Right cardiac atrium (tissue), 5 donors: ENCODE results near the gene TIAM2. TPM values are rescaled to one million over a fixed set of nuclear protein-coding genes. Genes with fewer than 3 reads are reported as not detected.

Experiments
- ATAC-seq, 2 donors: fragments of 200-7000 bp; cut with Tn5 transposase; one replicate each; pipeline versions ENCODE4 v1.8.0 to v1.9.1; 2020; ENCODE audit warnings: moderate library complexity in 2 of 2, mild to moderate bottlenecking in 1 of 2
- DNase-seq, 3 donors: peaks; one replicate each; pipeline ENCODE4 v3.0.0-alpha.2; 2020
- H3K27ac ChIP-seq: one replicate; pipeline ENCODE4 v1.5.1; 2013; ENCODE audit warnings: mild to moderate bottlenecking, low read length, control low read depth, moderate library complexity
- H3K27me3 ChIP-seq: one replicate; pipeline ENCODE4 v1.6.1; 2013; ENCODE audit not compliant: control insufficient read depth, insufficient read depth
- H3K4me1 ChIP-seq: one replicate; pipeline ENCODE4 v1.6.1; 2013; ENCODE audit warnings: low read length; ENCODE audit not compliant: control insufficient read depth, insufficient read depth
- H3K4me3 ChIP-seq: one replicate; pipeline ENCODE4 v1.5.1; 2013; ENCODE audit warnings: low read length, control low read depth
- H3K9me3 ChIP-seq: one replicate; pipeline ENCODE4 v1.6.1; 2013; ENCODE audit warnings: low read length; ENCODE audit not compliant: control insufficient read depth
- WGBS: extraction: QIAGEN DNeasy Blood & Tissue Kit; methylation state at CpG from one replicate; pipeline ENCODE4 v1.1.7; 2013; 5-methylcytosine and 5-hydroxymethylcytosine counted together
- intact Hi-C, 4 donors: fragments of 100-400 bp; cut with DNase I; formaldehyde crosslinking; loops; one replicate each; pipeline versions ENCODE4 v1.11.0 to v1.14.0; 2022 to 2023
- polyA plus RNA-seq: library from polyadenylated mRNA; stranded (reverse); fragments of 200-250 nt; gene quantifications from one replicate; pipeline ENCODE4 v1.2.3, GENCODE V29; 2013
- total RNA-seq, 4 donors: library from RNA; stranded (reverse); fragmentation: NEBNext Ultra II Directional; extraction: Animal tissue kit (Norgen Biotek cat#: 25700); gene quantifications; one replicate each; pipeline ENCODE4 v1.2.1, GENCODE V29; 2021
- donor health status: healthy with polysubstance abuse.
- donor health status: DM: no; HTN: yes; CAD: no.
- donor health status: DM: no; HTN: no; CAD: no.
- donor health status: DM: no; HTN: yes; CAD: no; lungs with severe emphysema.
- donor health status: DM: yes; HTN: yes; CAD: no.

TIAM2 gene
- total and polyA plus RNA-seq, 5 donors, result 6.6 to 13.9 (median 11.8) TPM

GRCh38 chr6:155256122-155256795 lies 261.1 kb downstream of the TIAM2 start:
- intact Hi-C loops, result no loop called here
- 74% methylated on average over 13 of the region's 13 CpGs for WGBS
- H3K27ac ChIP-seq, result no peak overlapping the region
- H3K4me3 ChIP-seq, result no peak overlapping the region
- H3K27me3 ChIP-seq, result no peaks in the 10 kb centered on the region
- no peaks in the 10 kb centered on the region for H3K9me3 ChIP-seq
- H3K4me1 ChIP-seq, result peaks cover 2% of the 10 kb centered on the region
- DNase-seq (no peak), ATAC-seq (peak in 1 of 2 donors; percentile 44)

- WGBS, result 81% methylated on average over 9 of the region's 9 CpGs
- DNase-seq (no peak), ATAC-seq (no peak)
- intact Hi-C loops, result no loop called here
- H3K4me3 ChIP-seq, result no peak overlapping the region
- H3K27me3 ChIP-seq, result no peaks in the 10 kb centered on the region
- H3K4me1 ChIP-seq, result peaks cover 2% of the 10 kb centered on the region
- H3K27ac ChIP-seq, result no peak overlapping the region
- no peaks in the 10 kb centered on the region for H3K9me3 ChIP-seq
Observed at GRCh38 chr6:155257796-155258195, 262.7 kb downstream of the TIAM2 start.

GRCh38 chr6:155259204-155259603 lies 264.1 kb downstream of the TIAM2 start:
- Histone ChIP-seq H3K9me3 (no peaks in the 10 kb centered on the region), H3K27ac (no peak overlapping the region), H3K27me3 (no peaks in the 10 kb centered on the region), H3K4me1 (peaks cover 7% of the 10 kb centered on the region), H3K4me3 (no peak overlapping the region)
- 91% methylated on average over 3 of the region's 3 CpGs for WGBS
- ATAC-seq, result no peak
- intact Hi-C loops, result no loop called here
- DNase-seq, result no peak

DNA sequence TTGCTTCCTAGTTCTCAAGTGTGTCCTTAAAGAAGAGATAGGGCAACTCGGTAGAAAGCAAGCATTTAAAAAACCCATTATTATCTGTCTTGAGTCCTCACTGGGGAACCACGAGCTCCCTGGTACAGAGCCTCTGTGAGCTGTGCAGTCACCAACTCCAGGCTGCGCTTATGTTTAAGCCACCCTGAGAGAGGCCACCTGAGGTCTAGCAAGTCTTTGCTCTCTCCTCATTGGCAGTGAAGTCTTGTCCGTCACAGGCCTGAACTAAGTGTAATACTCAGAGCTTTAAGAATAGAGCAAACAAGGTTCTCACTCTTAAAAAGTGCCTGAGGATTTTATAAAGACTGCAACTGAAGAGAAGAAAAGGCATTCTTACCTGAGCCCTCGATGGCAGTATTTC lies 264.8 kb downstream of the TIAM2 start:
- Histone ChIP-seq H3K27ac (no peak overlapping the region), H3K9me3 (no peaks in the 10 kb centered on the region), H3K4me1 (peaks cover 7% of the 10 kb centered on the region), H3K27me3 (no peaks in the 10 kb centered on the region), H3K4me3 (no peak overlapping the region)
- ATAC-seq, result no peak
- intact Hi-C loops, result no loop called here
- 85% methylated on average over 5 of the region's 5 CpGs for WGBS
- DNase-seq, result no peak

DNA sequence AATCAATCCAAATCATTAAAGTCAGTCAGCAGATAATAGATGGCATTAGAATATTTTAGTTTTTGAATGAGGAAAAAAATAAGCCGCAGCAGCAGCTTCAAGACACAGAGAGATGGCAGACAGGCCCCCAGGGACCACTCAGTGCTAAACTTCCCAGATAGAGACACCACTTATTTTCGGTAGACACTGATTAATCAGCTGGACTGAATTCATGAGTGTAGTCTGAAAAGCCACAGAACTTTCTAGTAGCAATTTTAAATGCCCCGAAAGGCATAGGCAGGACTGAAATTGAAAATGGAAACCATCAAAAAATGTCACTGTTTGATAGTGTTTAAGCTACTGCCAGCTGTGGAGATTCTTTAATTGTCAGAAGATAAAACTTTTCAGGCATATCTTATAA lies 265.6 kb downstream of the TIAM2 start:
- peaks cover 7% of the 10 kb centered on the region for H3K4me1 ChIP-seq
- no peak for ATAC-seq
- no peak for DNase-seq
- H3K27ac ChIP-seq, result no peak overlapping the region
- H3K27me3 ChIP-seq, result no peaks in the 10 kb centered on the region
- H3K9me3 ChIP-seq, result no peaks in the 10 kb centered on the region
- H3K4me3 ChIP-seq, result no peak overlapping the region
- 61% methylated on average over 3 of the region's 3 CpGs for WGBS
- intact Hi-C loops, result no loop called here

DNA sequence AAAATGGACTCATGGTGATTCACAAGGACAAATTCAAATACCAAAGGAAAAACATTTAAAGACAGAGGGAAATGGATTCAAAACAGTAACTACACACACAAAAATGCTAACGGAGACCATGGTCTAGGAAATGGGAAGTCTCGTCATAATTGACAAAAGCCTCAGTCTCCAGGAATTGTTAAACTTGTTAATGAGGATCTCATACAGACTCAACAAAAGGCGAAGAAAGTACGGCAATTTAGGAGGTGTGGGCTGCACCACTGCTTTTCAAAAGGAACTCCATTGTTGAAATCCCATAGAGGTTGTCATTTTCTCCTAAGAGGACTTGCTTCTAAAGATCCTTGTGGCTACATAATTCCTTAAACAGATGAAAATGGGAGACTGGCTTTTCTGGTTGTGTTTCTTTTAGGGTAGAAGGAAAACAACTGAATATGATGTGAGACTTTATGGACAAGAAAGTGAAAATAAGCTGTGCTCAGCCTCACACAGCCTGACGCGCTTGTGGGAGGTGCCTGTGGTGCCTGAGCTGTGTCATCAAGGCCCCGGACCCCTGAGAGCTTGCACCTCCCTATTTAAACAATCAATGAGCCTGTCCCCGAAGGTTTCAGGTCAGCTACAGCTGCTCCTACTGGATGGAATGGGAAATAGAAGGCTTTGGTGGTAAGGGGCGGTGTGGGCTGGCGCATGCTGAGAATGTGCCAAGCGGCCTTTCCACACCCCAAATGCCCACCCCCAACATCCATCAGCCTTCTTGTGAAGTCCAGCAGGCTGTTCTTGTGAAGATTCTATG lies 266.2 kb downstream of the TIAM2 start:
- peaks cover 7% of the 10 kb centered on the region for H3K4me1 ChIP-seq
- H3K27ac ChIP-seq, result no peak overlapping the region
- intact Hi-C loops, result no loop called here
- no peaks in the 10 kb centered on the region for H3K9me3 ChIP-seq
- no peak for ATAC-seq
- no peaks in the 10 kb centered on the region for H3K27me3 ChIP-seq
- 96% methylated on average over 11 of the region's 11 CpGs for WGBS
- H3K4me3 ChIP-seq, result no peak overlapping the region
- no peak for DNase-seq

- intact Hi-C loops, result no loop called here
Observed at GRCh38 chr6:155262655-155263054, 267.5 kb downstream of the TIAM2 start.

DNA sequence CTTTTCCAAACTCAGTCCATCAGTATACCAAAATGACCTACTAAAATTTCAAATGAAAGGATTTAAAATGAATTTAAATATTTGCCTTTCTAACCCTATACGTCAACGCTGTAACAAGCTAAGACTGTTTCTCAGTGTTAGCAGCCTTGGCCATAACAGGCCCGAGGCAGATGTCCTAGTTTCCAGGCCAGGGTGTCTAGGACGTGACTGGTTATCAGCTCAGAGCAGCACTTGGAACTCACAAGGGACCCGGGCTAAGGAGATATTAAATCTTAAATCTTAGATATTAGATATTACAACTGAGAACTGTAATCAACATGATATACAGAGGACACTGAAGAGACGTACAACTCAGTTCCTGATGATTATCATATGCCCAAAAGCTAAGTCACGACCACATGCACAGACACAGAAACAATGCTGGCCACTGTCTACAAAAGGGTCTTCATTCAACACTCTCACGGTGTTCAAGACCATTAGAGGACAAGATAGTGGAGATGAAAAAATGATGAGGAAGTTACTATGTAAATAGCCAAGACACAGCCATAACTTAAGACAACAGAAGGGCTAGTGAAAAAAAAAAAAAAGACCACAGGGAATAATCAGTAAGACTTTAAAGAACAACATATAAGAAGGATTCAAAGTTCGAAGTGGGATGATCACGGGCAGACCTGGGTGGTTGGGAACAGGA lies 268.4 kb downstream of the TIAM2 start, which contains the start of gene CLDN20:
Gene CLDN20, plus strand, starts transcription at position 641 of the 691 bp plus-strand sequence. CDS start 11,707 bp downstream, outside the sequence.
- H3K4me1 ChIP-seq, result peaks cover 7% of the 10 kb centered on the region
- no peak within 1 kb of the TSS for H3K27ac ChIP-seq
- WGBS, result 57% methylated on average over 10 of the region's 10 CpGs
- H3K4me3 ChIP-seq, result no peak within 1 kb of the TSS
- DNase-seq, result no peak
- no peaks in the 10 kb centered on the region for H3K9me3 ChIP-seq
- ATAC-seq, result peak; percentile 42 to 55
- intact Hi-C loops, result no loop called here
- H3K27me3 ChIP-seq, result no peaks in the 10 kb centered on the region

More at GRCh38 chr6:155262655-155263054, 267.5 kb downstream of the TIAM2 start:
- ATAC-seq, result no peak
- no peaks in the 10 kb centered on the region for H3K9me3 ChIP-seq
- 97% methylated on average over 4 of the region's 4 CpGs for WGBS
- peaks cover 7% of the 10 kb centered on the region for H3K4me1 ChIP-seq
- no peak for DNase-seq
- H3K27ac ChIP-seq, result no peak overlapping the region
- H3K4me3 ChIP-seq, result no peak overlapping the region
- H3K27me3 ChIP-seq, result no peaks in the 10 kb centered on the region

- ATAC-seq (peak in 1 of 2 donors; percentile 35), DNase-seq (no peak)
- no peaks in the 10 kb centered on the region for H3K9me3 ChIP-seq
- no peak overlapping the region for H3K27ac ChIP-seq
- 80% methylated on average over 9 of the region's 9 CpGs for WGBS
- no peaks in the 10 kb centered on the region for H3K27me3 ChIP-seq
- H3K4me1 ChIP-seq, result peaks cover 5% of the 10 kb centered on the region
- intact Hi-C loops, result no loop called here
- H3K4me3 ChIP-seq, result no peak overlapping the region
Observed at GRCh38 chr6:155264693-155265320, 269.7 kb downstream of the TIAM2 start.

DNA sequence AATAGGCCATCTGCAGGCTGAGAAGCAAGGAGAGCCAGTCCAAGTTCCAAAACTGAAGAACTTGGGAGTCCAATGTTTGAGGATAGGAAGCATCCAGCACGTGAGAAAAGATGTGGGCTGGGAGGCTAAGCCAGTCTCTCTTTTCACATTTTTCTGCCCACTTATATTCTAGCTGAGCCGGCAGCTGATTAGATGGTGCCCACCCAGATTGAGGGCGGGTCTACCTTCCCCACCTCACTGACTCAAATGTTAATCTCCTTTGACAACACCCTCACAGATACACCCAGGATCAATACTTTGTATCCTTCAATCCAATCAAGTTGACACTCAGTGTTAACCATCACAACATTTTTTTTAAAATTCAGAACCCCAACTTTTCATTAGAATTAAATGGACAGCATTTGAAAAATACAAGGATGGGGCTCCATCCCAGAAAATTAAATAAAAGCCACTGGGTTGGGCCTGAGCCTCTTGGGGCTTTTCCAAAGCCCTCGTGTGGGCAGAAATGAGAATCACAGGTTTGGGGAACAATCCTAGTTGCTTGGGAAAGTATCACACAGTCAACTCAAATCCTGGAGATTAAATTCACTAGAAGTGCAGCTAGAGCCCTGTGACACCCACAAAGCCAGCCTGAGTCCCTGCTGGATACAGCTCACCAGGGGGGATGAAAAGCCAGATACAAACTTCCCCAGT lies 270.9 kb downstream of the TIAM2 start:
- Histone ChIP-seq H3K9me3 (no peaks in the 10 kb centered on the region), H3K4me1 (peaks cover 5% of the 10 kb centered on the region), H3K27me3 (no peaks in the 10 kb centered on the region), H3K27ac (no peak overlapping the region), H3K4me3 (no peak overlapping the region)
- WGBS, result 91% methylated on average over 4 of the region's 4 CpGs
- DNase-seq, result no peak
- ATAC-seq, result no peak
- intact Hi-C loops, result no loop called here
